AG09309 (cell line): ENCODE data around the gene PTPRA.

ENCODE experiments used
- DNase-seq: peaks from one replicate; pipeline ENCODE4 v3.0.0-alpha.2; 2010; ENCODE audit warnings: low read depth
- H3K4me3 ChIP-seq: 2 replicates; pipeline ENCODE4 v1.5.1; 2011; ENCODE audit warnings: mild to moderate bottlenecking, low read depth, low read length, moderate library complexity; ENCODE audit not compliant: control insufficient read depth
- CTCF ChIP-seq: IDR thresholded peaks from 2 replicates; pipeline ENCODE4 v1.5.1; 2011; ENCODE audit warnings: mild to moderate bottlenecking, low read depth, low read length, inconsistent platforms; ENCODE audit not compliant: insufficient read depth, control insufficient read depth; ENCODE audit errors: missing control alignments

Gene PTPRA

DNA sequence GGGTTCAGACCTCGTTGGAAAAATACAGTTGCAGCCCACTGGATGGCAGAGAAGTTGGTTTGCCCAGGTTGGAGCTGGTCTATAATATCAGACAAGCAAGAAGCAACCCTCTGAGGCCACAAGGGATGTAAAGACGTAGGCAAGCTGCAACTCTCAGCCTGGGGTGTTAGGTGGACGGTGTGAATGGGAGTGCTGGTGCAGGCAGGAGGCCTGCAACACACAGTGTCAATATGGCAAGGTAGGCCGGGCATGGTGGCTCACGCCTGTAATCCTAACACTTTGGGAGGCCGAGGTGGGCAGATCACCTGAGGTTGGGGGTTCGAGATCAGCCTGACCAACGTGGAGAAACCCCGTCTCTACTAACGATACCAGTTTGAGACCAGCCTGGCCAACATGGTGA, 22.2 kb upstream of the PTPRA start:
- TF ChIP-seq CTCF: no peak
- no peak for DNase-seq

DNA sequence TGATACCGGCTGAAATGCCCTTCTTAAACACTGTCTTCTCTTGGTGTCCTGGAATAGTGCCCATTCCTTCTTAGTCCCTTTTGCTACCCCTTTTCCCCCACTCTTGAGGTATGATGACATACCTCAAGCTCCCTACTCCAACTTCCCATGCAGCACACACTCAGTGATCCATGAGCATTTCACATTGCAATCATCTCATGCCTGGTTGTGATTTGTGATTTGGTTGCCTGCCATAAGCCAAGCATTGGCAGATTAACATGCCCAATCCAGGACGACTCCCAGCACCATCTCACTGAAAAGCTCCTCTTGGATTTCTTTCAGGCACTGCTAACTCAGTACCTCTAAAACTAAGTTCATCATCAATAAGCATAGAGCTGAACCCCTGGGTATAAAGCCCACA, 14.7 kb upstream of the PTPRA start:
- DNase-seq: no peak
- no peak overlapping the region for H3K4me3 ChIP-seq
- TF ChIP-seq CTCF: no peak

More for the DNA sequence above, 22.2 kb upstream of the PTPRA start:
- no peak overlapping the region for H3K4me3 ChIP-seq

DNA sequence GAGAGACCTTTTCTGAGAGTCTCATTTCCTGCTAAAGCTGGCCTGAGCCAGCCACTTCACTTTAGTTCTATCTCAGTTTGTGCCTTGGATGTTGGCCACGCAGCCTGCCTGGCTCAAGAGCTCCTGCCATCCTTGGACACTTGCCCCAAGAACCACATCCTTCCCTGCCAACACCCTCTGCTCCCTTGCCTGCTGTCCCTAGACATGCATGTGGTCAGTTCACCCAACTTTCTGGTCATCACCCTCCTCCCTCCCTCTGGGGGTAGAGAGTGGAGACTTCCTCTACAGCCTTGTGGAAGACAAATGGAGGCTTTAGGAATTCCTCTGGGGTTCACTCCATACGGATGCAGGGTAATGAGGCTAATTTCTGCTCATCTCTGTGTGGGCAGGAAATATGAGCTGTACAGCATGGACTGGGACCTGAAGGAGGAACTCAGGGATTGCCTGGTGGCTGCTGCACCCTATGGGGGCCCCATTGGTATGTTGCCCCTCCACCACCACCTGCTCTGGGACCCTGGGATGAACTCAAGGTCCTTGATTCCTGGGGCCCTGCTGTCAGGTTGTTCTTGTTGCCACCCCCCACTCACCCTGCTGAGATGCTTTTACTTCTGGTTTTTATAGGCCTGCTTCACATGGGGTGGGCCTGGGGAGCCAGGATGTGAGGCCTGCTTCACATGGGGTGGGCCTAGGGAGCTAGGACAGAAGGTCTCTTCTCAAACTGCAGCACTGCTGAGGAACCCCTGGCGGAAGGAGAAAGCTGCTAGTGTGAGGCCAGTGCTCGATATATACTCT, 13.8 kb upstream of the PTPRA start:
- H3K4me3 ChIP-seq: no peak overlapping the region
- TF ChIP-seq CTCF: no peak
- DNase-seq: no peak

DNA sequence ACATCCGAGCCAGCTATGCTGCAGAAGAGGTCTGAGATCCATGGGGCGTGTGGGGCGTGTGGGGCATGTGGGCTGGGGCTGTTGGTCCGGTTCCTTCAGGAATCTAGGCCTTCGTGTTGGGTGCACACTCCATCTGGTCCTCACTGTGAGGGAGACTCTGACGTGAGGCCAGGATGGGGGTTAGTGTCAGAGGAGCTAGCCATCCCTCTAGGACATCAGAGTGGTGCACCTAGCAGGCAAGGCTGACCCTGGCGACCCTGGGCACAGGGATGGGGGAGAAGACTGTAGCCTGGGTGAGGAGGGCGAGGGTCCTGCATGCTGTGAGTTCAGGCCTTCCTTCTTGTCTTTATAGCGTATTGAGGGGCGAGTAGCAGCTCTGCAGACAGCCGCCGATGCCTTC, 8.7 kb upstream of the PTPRA start:
- TF ChIP-seq CTCF: no peak
- DNase-seq: no peak
- no peak overlapping the region for H3K4me3 ChIP-seq

- DNase-seq: no peak
- TF ChIP-seq CTCF: no peak
- H3K4me3 ChIP-seq: no peak overlapping the region
Observed at GRCh38 chr20:2865101-2865500, 8.2 kb upstream of the PTPRA start.

- no peak for DNase-seq
- no peak for TF ChIP-seq CTCF
- no peak overlapping the region for H3K4me3 ChIP-seq
Observed at GRCh38 chr20:2865630-2866029, 7.7 kb upstream of the PTPRA start.
